HG03159 (cell line): ENCODE results near the gene TJP2.

Experiments used
- ATAC-seq: cut with Tn5 transposase; IDR thresholded peaks from one replicate; pipeline ENCODE4 v1.9.1; 2021; ENCODE audit warnings: mild to moderate bottlenecking, moderate library complexity; ENCODE audit not compliant: unreplicated experiment

Gene TJP2

DNA sequence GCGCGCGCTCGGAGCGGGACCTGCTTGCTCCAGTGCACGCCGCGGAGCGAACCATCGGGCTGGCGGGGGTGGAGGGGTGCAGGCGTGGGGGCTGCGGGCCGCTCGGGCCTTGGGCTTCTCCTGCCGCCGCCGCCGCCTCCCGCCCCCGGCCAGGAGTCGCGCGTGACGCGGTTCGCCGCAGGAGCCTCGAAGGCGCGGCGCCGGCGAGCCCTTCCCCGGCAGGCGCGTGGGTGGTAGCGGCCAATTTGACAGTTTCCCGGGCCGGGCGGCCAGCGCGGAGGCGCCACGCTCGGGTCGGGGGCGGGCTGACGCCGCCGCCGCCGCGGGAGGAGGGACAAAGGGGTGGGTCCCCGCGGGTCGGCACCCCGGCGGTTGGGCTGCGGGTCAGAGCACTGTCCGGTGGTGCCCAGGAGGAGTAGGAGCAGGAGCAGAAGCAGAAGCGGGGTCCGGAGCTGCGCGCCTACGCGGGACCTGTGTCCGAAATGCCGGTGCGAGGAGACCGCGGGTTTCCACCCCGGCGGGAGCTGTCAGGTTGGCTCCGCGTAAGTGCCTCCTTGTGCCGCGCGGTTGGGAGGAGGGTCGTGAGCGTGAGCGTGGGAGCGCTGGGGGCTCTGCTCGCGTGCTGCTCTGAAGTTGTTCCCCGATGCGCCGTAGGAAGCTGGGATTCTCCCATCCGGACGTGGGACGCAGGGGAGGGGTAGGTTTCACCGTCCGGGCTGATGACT lies at the start of gene TJP2:
Gene TJP2, plus strand, starts transcription at position 387 of the 725 bp plus-strand sequence. Its CDS starts 96 bp downstream, at position 483.
- ATAC-seq: peak; percentile 40

DNA sequence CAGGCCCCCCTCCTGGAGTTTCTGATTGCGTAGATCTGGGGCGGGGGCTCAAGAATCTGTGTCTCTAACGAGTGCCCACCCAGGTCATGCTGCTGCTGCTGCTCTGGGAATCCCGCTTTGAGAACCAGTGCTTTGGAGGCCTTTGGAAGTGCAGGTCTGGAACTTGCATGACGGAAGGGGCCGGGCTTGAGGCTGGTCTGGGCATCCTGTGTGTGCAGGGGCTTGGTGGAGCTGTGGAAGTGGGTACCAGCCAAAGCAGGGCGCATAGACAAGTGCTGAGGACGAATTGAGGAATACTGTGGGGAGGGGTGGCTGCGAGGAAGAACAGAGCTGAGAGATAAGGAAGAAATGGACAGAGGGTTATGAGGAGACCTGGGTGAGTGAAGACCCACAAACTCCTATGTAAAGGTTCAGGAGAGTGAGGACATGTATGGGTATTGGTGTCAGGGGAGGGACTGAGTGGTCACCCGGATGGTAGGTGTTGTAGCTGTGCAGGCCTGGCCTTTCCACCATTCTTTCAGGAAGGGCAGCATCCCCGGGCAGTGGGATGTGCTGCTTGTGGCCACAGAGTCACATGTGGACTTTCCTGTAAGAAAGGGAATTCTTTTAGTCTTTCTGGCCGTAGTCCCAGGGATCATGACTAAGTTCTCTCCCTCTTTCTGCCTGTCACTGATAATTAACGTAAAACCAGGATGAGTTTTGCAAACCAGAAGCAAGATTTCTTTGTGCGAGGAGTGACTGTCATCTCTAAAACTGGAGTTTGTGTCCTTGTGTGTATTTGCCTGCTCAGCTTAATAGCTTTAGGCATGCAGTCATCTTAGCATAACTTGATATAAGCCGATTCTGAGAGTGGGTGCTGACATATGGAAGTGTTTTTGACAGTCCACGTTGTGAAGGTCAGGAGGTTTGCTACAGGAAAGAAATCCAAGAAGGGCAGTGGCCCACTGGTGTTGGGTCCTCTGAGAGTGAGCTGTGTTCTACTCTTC lies 43.3 kb upstream of the TJP2 start:
- no peak for ATAC-seq

DNA sequence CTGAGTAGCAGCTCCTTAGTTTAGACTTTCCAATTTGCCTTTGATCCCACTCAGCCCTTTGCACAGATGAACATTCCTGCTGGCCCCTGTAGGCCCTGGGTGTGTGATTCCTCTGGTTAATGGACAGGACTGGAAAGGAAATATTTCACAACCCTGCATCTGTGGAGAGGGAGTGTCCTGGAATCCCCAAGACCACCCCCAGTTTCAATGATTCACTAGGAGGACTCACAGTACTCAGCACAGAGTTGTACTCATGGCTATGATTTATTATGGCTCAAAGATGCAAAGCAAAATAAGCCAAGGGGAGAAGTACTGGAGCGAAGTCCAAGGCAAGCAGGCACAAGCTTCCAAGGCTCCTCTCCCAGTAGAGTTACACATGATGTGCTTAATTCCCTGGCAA lies 42.4 kb upstream of the TJP2 start:
- ATAC-seq: no peak

DNA sequence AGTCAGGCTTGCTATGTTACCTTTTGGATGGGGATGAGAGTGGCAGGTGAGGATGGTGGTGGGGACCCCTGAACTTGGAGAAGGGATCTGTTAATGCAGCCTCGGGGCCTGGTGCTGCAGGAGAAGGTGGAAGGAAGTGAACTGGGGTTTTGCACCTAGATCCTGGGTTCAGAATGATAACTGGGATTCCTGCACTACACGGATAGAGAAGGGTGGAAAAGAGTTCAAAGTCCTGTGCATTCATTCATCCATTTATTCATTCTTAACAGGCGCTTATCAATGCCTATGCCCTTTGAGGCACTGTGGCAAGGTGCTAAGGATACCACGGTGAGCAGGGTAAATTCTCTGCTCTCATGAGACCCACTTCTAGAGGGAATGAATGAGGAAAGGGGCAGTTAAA lies 41.7 kb upstream of the TJP2 start:
- ATAC-seq: no peak

DNA sequence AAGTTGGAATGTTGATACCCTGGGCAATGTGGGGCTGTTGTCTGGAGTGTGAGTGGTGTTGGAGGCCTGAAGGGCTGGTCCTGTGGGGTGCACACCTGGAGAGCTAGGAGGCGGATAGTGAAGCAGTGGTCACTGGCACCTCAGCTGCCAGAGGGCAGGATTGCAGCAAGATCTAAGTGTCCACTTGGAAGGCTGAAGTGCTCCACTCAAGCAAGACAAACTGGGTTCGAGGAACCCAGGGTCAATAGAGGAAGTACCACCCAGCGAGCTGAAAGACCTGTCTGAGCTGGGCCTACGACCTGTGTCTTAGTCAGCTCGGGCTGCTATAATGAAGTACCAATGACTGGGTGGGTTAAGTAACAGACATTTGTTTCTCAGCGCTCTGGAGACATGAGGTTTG lies 39.7 kb upstream of the TJP2 start:
- ATAC-seq: no peak

DNA sequence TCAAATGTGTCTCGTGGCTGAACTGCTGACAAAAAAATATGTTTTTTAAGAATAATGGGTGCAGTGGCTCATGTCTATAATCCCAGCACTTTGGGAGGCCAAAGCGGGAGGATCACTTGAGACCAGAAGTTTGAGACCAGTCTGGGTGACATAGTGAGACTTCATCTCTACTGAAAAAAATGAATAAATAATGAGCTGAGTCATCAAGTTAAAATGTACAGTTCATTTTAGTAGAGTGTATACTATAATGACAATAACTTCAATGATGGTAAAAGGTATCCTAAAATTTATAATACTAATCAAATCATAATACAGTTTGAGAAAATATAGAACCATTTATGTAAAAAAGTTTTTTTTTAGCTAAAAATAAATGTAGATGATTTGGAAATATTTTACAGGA lies 37.9 kb upstream of the TJP2 start:
- ATAC-seq: no peak

DNA sequence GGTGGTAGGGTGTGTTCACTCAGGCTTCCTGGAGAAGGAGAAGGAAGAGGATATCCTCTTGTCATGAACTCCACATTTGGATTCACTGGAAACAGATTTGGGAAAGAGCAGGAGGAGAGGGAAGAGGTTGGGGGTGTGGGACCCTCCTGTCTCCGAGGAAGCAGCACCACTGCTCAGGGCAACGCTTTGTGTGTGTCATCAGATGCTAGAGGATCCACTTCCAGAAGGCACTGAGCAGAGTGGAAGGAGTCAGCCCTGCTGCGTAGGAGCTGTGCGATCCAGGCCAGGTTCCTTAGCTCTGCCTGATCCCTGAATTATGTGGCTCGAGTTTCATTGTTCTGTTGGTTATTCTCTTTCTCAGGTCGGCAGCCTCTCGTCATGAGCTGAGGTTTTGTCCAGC lies 37.3 kb upstream of the TJP2 start:
- ATAC-seq: no peak

DNA sequence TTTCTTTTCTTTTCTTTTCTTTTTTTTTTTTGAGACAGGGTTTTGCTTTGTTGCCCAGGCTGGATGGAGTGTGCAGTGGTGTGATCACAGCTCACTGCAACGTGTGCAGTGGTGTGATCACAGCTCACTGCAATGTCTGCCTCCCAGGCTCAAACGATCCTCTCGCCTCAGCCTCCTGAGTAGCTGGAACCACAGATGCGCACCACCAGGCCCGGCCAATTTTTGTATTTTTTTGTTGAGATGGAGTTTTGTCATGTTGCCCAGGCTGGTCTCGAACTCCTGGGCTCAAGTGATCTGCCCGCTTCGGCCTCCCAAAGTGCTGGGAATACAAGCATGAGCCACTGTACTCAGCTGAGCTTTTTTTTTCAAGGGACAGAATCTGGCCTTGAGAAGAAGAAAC lies 36.8 kb upstream of the TJP2 start:
- ATAC-seq: no peak

DNA sequence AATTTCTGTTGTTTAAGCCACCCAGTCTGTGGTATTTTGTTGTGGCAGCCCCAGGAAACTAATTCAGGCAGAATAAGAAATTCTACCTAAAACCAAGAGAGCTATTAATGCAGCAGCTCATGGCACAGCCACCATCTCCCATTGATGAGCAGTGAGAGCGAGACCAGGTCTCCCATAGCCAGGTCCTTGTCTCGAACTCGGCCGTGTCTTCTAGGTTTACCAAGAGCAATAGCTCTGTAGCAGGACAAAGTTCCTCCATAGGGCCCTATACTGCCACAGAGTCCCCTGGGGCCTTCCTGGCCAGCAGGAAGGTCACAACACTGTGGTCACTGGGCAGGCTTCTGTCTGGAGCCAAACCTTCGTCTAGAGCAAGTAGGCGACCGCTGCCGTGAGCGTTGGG lies 34.5 kb upstream of the TJP2 start:
- ATAC-seq: no peak

DNA sequence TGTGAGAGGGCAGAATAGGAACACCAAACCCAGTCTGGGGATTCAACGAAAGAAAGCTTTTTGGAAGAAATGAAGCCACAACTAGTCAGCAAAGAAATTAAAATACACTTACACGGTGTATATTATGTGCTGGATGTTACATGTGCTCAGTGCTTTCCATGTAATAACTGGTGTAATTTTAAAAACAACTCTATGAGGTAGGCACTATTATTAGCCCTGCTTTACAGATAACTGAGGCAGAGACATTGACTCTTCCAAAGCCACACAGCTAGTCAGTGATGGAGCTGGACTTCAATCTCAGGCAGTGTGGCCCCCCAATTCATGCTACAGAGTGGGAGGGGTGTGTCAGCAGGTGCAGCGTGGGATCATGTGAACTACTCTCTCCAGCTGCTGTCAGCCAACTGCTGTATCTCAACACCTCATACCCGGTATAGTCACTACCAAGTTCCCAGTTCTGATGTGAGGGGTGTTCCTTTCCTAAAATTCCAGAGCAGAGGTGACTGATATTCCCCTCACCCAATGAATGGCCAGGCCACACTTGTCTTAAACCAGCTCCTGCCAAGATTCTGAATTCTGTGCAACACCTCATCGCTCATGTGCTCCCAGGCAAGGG lies 33.8 kb upstream of the TJP2 start:
- ATAC-seq: no peak

DNA sequence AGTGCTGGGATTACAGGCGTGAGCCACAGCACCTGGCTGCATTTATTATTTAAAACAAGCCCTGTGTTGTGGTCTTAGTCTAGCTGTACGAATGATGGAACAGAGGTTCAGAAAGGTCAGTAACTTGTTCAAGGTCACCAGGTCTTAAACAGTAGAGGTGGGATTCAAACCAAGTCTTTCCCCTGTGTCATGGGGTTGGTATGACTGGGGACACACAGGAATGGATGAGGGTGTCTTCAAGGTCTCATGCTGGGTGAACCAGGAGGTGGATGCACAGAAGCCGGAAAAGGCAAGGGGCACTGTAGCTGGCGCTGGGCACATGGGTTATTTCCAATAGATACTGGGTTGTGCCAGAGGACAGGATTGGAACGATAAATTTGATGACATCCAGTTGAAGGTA lies 32.2 kb upstream of the TJP2 start:
- no peak for ATAC-seq

DNA sequence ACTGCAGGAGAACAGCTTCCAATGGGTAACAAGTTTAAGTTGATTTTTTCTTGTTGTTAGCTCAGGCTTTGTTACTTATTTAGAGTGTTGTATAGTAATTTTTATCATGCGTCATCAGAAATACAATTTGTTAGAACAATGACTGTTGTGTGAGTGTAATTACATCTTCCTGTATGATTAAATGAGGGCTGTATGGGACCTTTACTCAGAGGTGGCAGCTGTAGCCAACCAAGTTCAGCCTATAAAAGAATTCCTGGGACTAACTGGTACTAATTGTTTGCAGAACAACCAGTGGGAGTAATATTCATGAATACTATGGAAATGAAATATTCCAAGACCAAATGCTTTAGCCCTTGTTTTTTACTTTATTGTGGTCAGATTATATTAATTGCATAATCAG lies 30.8 kb upstream of the TJP2 start:
- no peak for ATAC-seq

DNA sequence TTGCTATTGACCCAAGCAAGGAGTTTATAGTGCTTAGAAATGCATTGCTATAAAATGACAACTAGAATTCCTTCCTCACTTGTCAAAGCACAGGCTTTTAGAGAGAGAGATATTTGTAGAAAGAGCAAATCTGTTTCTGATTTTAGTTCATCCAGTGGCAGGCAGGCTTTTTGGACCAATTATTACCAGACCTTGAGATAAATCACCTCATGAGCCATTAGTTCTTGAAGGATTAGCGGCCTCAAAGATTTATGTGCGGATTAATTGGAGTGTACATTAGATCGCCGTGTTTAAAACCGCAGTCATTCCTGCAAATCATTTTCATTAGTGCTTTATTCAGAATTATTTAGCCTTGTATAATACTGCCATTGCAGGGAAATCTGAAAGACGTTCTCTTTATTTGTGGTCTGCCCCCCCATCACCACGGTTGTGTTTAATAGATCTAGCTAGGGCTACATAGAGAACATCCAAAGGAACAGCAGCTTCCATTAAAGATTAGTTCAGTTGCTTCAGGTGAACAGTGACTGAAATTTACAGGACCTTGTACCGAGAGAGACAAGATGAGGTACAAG lies 28.8 kb upstream of the TJP2 start:
- ATAC-seq: no peak

DNA sequence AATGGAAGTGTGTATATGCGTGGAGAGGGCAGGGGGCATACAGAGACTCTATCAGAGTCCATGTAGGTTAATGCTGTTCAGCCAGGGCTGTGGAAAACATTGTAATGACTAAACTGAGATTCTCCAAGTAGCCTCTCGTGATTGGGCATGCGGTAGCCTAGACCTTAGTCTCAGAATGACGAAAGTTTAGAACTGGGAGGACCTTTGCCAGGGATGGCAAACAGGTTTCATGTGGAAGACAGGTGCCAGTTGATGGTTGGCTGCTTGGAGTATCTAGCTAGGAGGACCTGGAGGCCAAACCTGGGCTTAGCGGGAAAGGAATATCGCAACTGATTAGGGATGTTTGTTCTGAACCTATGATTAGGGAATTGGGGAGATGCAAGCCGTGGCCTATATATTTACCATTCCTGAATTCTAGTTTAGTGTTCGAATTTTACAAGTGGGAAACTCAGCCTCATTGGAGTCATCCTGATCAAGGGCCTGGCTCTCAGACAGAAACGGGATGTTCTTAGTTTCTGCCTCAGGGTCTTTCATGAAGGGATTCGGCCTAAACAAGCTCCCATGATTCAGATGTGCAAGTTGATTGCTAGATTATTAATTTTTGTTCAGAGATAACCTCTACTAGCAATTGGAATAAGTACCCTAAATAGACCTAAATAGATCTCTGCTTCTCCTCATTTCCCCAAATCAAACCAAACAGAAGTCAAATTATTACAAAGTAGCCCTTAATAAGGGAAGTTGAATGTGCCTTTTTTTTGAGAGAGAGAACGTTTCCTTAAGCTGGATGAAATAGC lies 26.8 kb upstream of the TJP2 start:
- no peak for ATAC-seq

DNA sequence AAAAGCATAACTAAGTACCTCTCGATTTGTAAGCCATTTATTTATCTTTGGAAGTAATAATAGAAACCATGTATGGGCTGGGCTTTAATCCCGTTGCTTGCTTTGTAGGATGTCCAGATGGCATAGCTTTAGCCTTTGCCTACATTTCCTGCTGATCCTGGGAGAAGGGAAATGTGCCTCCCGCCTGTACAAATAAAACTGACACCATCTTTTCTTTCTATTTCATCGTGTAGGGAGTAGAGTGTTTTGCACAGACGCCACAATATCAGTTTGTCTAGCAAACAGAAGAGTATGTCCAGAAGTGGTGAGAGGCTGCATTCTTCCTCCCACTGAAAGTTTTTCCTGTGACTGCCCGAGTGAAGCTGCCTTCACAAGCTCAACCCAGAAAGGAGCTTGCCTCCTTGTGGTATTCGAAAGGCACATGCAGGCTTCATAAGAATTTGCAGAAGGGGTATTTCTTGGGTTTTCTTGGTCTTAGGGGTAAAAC lies 24.7 kb upstream of the TJP2 start:
- no peak for ATAC-seq

DNA sequence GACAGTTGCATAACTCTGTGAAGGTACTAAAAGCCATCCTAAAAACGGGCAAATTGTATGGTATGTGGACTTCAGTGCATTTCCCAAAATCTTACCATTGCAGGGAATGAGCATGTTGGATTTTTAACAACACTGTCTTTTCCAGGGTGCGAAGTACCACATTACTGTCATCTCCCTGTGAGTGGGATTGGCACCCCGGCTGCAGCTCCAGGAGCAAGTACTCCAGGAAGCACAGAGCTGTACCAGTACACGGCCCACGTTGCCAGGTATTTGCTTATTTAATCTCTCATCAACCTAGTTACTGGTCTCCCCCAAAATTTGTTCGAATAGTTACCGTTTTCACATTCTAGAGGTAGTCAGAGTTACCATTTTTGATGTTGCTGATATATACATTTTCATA lies 22.6 kb upstream of the TJP2 start:
- ATAC-seq: no peak

DNA sequence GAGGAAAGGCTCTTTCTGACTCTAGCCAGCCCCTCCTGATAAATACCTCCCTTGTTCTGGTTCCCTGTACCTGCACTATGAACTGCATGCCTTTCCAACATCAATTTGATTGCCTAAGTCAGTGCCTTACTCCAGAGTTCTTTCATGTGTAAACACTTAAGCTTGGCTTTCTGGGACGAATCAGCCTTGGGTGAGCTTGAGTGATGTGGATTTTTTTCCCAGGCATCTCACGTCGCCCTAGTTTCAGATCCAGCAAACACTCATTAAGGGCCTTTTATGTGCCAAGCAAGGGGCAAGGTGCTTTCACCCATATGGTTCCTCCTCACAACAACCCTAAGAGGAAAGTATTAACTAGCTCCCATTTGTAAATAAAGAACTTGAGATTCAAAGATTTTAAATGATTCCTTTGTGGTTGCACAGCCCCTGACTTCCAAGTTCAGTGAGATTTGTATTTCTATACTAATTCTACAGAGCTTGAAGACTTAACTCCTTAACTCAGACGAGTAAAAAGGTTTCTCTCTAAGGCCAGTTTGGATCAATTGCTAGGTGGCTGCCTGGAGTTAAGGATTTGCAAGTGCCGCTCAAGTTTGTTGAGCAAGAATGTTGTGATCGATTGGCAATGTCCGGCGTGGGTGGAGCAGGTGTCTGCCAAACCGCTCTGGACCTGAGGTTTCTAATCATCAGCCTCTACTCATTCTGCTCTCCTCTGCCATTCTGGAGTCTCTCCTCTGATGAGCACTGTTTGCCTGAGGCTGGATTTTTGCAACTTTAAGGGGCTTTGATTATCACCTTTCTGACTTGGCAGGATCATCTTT lies 20.2 kb upstream of the TJP2 start:
- no peak for ATAC-seq

DNA sequence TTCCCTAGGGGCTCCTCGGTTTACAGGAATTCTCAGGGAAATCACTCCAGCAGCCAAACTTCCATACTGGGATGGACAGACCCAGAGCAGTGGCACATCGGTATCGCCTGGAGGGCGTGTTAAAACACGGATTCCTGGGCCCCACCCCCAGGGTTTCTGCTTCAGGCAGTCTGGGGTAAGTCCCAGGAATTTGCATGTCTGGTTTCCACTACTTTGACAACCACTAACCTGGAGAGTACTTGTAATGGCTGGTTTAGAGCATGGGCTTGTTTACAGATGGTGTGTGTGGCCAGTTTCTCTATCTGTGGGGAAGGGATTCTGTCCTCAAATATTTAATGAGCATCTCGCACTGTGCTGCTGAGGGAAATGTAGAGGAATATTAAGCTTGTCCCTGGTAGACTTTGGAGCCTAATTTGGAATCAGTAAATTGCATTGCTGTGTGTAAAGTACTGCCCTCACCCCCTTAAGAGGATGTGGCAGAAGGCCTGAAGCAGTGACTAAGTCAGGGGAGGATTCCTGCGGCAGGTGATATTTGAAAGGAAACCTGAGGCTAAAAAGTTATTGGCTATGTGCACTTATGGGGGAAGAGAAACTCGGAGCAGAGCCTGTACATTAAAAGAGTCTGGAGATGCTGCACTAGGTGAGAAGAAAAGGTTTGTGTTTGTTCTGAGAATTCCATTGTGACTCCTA lies 18.6 kb upstream of the TJP2 start:
- ATAC-seq: peak; percentile 96
